Endothelial cell of umbilical vein (primary cell): ENCODE measurements around the gene OVOL2. TPM values are rescaled to one million over a fixed set of nuclear protein-coding genes. Genes with fewer than 3 reads are reported as not detected.

Source experiments
- BruUV-seq: library from RNA; stranded (reverse); fragments of 400-500 nt; replicated peaks from 2 replicates; lab custom pipeline; 2021; lab: Mats Ljungman, UMichigan
- CTCF ChIA-PET: fragments of 300-600, 350-600 bp; sonication (Branson Sonifier 250); formaldehyde crosslinking; loops from one replicate; lab custom pipeline; 2021; ENCODE audit warnings: antibody characterized with exemption, inconsistent platforms; lab: Charles Lee
- POLR2A ChIA-PET: fragments of 300-600, 350-600 bp; sonication (Branson Sonifier 250); formaldehyde crosslinking; loops from one replicate; lab custom pipeline; 2021; ENCODE audit warnings: antibody characterized with exemption, inconsistent platforms; lab: Charles Lee
- DNase-seq: peaks from one replicate; pipeline ENCODE4 v3.0.0-alpha.2; 2011; ENCODE audit warnings: low read depth, low spot score
- FAIRE-seq: peaks from 2 replicates; lab custom pipeline; 2011; peaks lifted over from hg19 to GRCh38; lab: Jason Lieb, UNC
- H2AFZ ChIP-seq: 2 replicates; pipeline ENCODE4 v1.6.0; 2012; ENCODE audit warnings: low read depth, low read length, control low read depth, inconsistent platforms
- H3K27ac ChIP-seq: 2 replicates; pipeline ENCODE4 v1.5.1; 2011; ENCODE audit warnings: low read depth, mild to moderate bottlenecking, control low read depth, low read length, moderate library complexity; ENCODE audit not compliant: insufficient read depth
- H3K27me3 ChIP-seq, 2 experiments: 2 replicates each; pipeline versions ENCODE4 v1.6.0 to v1.6.1; 2011; ENCODE audit warnings: low read length in 2 of 2, mixed read lengths in 1 of 2; ENCODE audit not compliant: control insufficient read depth in 2 of 2, insufficient read depth in 2 of 2
- H3K36me3 ChIP-seq, 2 experiments: 2 replicates in 1 of 2; 3 replicates in 1 of 2; pipeline ENCODE4 v1.5.1; 2011; ENCODE audit warnings: low read length in 2 of 2, mild to moderate bottlenecking in 1 of 2, moderate library complexity in 1 of 2; ENCODE audit not compliant: control insufficient read depth in 2 of 2, insufficient read depth in 2 of 2; ENCODE audit errors: extremely low read depth in 1 of 2
- H3K4me1 ChIP-seq: 3 replicates; pipeline ENCODE4 v1.5.1; 2011; ENCODE audit warnings: mild to moderate bottlenecking, low read length; ENCODE audit not compliant: control insufficient read depth, insufficient read depth; ENCODE audit errors: extremely low read depth
- H3K4me2 ChIP-seq: 2 replicates; pipeline ENCODE4 v1.6.1; 2011; ENCODE audit warnings: low read length, control low read depth, mixed read lengths; ENCODE audit not compliant: insufficient read depth
- H3K4me3 ChIP-seq, 3 experiments: fragments of 200-600 bp in 1 of 3; sonication (generic), shearing (Covaris generic) in 1 of 3; replicated peaks in 1 of 3; 2 replicates each; pipeline ENCODE4 v1.5.1; 2011 to 2016; ENCODE audit warnings: control low read depth in 3 of 3, low read length in 3 of 3, mild to moderate bottlenecking in 2 of 3, inconsistent platforms in 1 of 3, low read depth in 1 of 3, moderate library complexity in 1 of 3; ENCODE audit not compliant: insufficient read depth in 1 of 3
- H3K79me2 ChIP-seq: 2 replicates; pipeline ENCODE4 v1.6.0; 2012; ENCODE audit warnings: low read length, inconsistent platforms; ENCODE audit not compliant: control insufficient read depth, insufficient read depth
- H3K9ac ChIP-seq: replicated peaks from 2 replicates; pipeline ENCODE3; 2011; ENCODE audit warnings: low read length, control low read depth; ENCODE audit not compliant: insufficient read depth; ENCODE audit errors: extremely low read depth
- H3K9me1 ChIP-seq: replicated peaks from 3 replicates; pipeline ENCODE4 v1.6.0; 2011; ENCODE audit warnings: mild to moderate bottlenecking, low read length; ENCODE audit not compliant: control insufficient read depth, insufficient read depth; ENCODE audit errors: extremely low read depth
- H3K9me3 ChIP-seq: replicated peaks from 2 replicates; pipeline ENCODE4 v1.5.1; 2012; ENCODE audit warnings: low read length, inconsistent platforms; ENCODE audit not compliant: control insufficient read depth, insufficient read depth
- H4K20me1 ChIP-seq: replicated peaks from 2 replicates; pipeline ENCODE3; 2011; ENCODE audit warnings: mild to moderate bottlenecking, low read length; ENCODE audit not compliant: control insufficient read depth, insufficient read depth; ENCODE audit errors: extremely low read depth
- EZH2 ChIP-seq: IDR thresholded peaks from 2 replicates; pipeline ENCODE4 v1.6.1; 2012; ENCODE audit warnings: borderline replicate concordance, low read depth, mild to moderate bottlenecking, moderate library complexity, low read length, inconsistent platforms; ENCODE audit not compliant: severe bottlenecking
- FOS ChIP-seq: IDR thresholded peaks from 2 replicates; pipeline ENCODE4 v1.6.1; 2011; ENCODE audit warnings: mild to moderate bottlenecking, low read length, moderate library complexity, borderline replicate concordance; ENCODE audit not compliant: insufficient read depth
- GATA2 ChIP-seq: IDR thresholded peaks from 2 replicates; pipeline ENCODE4 v1.7.0; 2011; ENCODE audit warnings: low read depth, mild to moderate bottlenecking, moderate library complexity, mixed read lengths, low read length; ENCODE audit not compliant: insufficient read length, insufficient read depth
- JUN ChIP-seq: IDR thresholded peaks from 2 replicates; pipeline ENCODE4 v1.6.1; 2011; ENCODE audit warnings: borderline replicate concordance, low read depth; ENCODE audit not compliant: insufficient read length, insufficient read depth
- MYC ChIP-seq: IDR thresholded peaks from one replicate; pipeline ENCODE4 v1.6.1; 2011; ENCODE audit warnings: mild to moderate bottlenecking, low read depth, low read length
- POLR2A ChIP-seq: IDR thresholded peaks from 2 replicates; pipeline ENCODE4 v1.6.1; 2012; ENCODE audit warnings: low read depth, mild to moderate bottlenecking, control low read depth, low read length
- POLR2AphosphoS5 ChIP-seq: IDR thresholded peaks from 2 replicates; pipeline ENCODE4 v1.6.1; 2012; ENCODE audit warnings: low read depth, mild to moderate bottlenecking, control low read depth, low read length, moderate library complexity; ENCODE audit not compliant: insufficient read depth
- dilution Hi-C: fragments of 300-500 bp; cut with MboI; formaldehyde crosslinking; loops from one replicate; pipeline ENCODE4 v1.15.0; 2019; ENCODE audit warnings: low sequenced_read_pairs; ENCODE audit not compliant: extremely low pct_ligation_motif_present
- intact Hi-C: fragments of 100-400 bp; cut with micrococcal nuclease; formaldehyde crosslinking; loops from one replicate; pipeline ENCODE4 v1.10.0; 2022
- polyA plus RNA-seq, 4 experiments: library from polyadenylated mRNA; depleted of rRNA in 3 of 4; stranded (reverse) in 3 of 4; unstranded in 1 of 4; fragments of >200 nt; gene quantifications; 2 replicates each; pipeline versions ENCODE4 v1.2.1 to v1.2.3, GENCODE V29; 2011 to 2012; ENCODE audit warnings: missing spikeins in 1 of 4
- total RNA-seq: library from RNA; stranded (reverse); gene quantifications from 2 replicates; pipeline ENCODE4 v1.2.3, GENCODE V29; 2021
- TF ChIP-seq, protein P1 (sequence below), 2 donors: IDR thresholded peaks; 1 replicate in 1 of 2; 2 replicates in 1 of 2; pipeline ENCODE4 v1.5.1; 2011; ENCODE audit warnings: low read length in 2 of 2, mild to moderate bottlenecking in 2 of 2, moderate library complexity in 2 of 2, control low read depth in 1 of 2, inconsistent platforms in 1 of 2, low read depth in 1 of 2; ENCODE audit not compliant: insufficient read depth in 1 of 2; ENCODE audit errors: extremely low read depth in 1 of 2
- TF ChIP-seq, protein P2 (sequence below): IDR thresholded peaks from 2 replicates; pipeline ENCODE4 v1.6.1; 2011; ENCODE audit not compliant: insufficient read depth, insufficient read length

The OVOL2 gene
- total and polyA plus RNA-seq, 2 donors (not counting 3 experiments of a cell fraction or from before 2014, with no cell fraction given): not detected

DNA sequence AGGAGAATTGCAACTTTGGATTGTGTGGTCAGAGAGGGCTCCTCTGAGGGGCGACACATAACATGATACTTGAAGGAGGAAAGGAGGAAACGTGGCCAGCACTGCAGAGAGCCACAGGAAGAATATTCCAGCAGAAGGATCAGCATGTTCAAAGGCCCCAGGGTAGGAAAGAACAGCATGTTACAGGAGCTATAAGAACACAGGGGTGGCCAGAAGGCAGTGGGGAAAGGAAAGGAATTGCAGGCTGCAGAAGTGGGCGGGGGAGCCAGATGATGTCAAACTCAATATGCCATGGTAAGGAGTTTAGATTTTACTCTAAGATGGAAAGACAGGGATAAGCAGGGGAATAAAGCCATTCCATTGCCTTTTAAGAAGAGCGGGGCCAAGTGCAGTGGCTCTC is 58.1 kb downstream of the OVOL2 start:
- no peaks in the 10 kb centered on the region for H3K79me2 ChIP-seq

More for the DNA sequence above, 58.1 kb downstream of the OVOL2 start:
- intact Hi-C loops: loop anchor here (10.0 kb wide), 2 partner anchors 255 to 465 kb away; partner anchors contain the start of gene BFSP1
- DNase-seq (no peak), FAIRE-seq (no peak)
- no peak overlapping the region for H3K27ac ChIP-seq
- BruUV-seq: no TSS peak
- ChIA-PET CTCF (interaction anchor here (1.0 to 1.7 kb wide), 2 partner anchors 32 to 317 kb away, joined by 4 to 6 read pairs; partner anchors contain the start of gene RRBP1), POLR2A (no interaction called here)
- H3K4me3 ChIP-seq: no peak overlapping the region
- no peaks in the 10 kb centered on the region for H3K9me3 ChIP-seq
- H3K27me3 ChIP-seq: peaks cover 0 to 4% of the 10 kb centered on the region in 2 experiments
- H3K36me3 ChIP-seq: no peaks in the 10 kb centered on the region
- no peak overlapping the region for H3K9ac ChIP-seq
- H4K20me1 ChIP-seq: no peaks in the 10 kb centered on the region
- TF ChIP-seq GATA2 (no peak), FOS (no peak), POLR2AphosphoS5 (no peak), MYC (no peak), JUN (no peak), POLR2A (no peak), EZH2 (no peak)
- TF ChIP-seq, protein P1, sequence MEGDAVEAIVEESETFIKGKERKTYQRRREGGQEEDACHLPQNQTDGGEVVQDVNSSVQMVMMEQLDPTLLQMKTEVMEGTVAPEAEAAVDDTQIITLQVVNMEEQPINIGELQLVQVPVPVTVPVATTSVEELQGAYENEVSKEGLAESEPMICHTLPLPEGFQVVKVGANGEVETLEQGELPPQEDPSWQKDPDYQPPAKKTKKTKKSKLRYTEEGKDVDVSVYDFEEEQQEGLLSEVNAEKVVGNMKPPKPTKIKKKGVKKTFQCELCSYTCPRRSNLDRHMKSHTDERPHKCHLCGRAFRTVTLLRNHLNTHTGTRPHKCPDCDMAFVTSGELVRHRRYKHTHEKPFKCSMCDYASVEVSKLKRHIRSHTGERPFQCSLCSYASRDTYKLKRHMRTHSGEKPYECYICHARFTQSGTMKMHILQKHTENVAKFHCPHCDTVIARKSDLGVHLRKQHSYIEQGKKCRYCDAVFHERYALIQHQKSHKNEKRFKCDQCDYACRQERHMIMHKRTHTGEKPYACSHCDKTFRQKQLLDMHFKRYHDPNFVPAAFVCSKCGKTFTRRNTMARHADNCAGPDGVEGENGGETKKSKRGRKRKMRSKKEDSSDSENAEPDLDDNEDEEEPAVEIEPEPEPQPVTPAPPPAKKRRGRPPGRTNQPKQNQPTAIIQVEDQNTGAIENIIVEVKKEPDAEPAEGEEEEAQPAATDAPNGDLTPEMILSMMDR (IDR thresholded peaks at IDR 0.05; ENCODE audit: extremely low read depth in 1 of 2, insufficient read depth in 1 of 2, low read depth in 1 of 2, low read length in 2 of 2): no peak
- TF ChIP-seq, protein P2, sequence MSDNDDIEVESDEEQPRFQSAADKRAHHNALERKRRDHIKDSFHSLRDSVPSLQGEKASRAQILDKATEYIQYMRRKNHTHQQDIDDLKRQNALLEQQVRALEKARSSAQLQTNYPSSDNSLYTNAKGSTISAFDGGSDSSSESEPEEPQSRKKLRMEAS: no peak
- dilution Hi-C loops: no loop called here
- no peak overlapping the region for H2AFZ ChIP-seq
- H3K4me1 ChIP-seq: no peaks in the 10 kb centered on the region
- no peak overlapping the region for H3K4me2 ChIP-seq
- H3K9me1 ChIP-seq: no peaks in the 10 kb centered on the region
